Activated CD4-positive, alpha-beta T cell treated with anti-CD3 and anti-CD28 coated beads, Interleukin-2, Interleukin-6, amounts not matched to agents 100 ng/mL and 50 ng/mL, durations not matched to agents 16 hours and 8 hours (primary cell): ENCODE data around the gene LCLAT1.
"Not testable (repeated sequence)": the region's sequence is repeated elsewhere in the genome, so short reads cannot be mapped to it uniquely, and the experiment has no call there.

ENCODE experiments used
- DNase-seq: peaks from one replicate; pipeline ENCODE4 v3.0.0-alpha.2; 2020

Gene LCLAT1

DNA sequence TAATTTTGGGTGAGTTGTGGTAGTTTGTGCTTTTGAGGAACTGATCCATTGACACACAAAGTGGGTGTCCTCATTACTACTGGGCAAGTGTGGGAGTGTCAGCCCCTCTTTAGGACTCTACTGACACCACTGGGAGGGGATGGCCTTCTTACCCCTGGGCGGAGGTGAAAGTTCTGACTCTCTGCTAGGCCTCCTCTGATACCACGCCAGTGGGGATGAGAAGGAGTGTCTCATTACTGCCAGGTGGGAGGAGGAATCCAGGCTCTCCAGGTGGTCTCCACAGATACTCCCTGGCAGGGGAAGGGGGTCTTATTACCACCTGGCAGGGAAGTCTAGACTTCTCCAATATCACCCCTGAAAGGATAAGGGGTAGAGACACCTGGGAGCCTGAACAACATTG lies 9.1 kb downstream of the LCLAT1 start:
- DNase-seq: no peak

DNA sequence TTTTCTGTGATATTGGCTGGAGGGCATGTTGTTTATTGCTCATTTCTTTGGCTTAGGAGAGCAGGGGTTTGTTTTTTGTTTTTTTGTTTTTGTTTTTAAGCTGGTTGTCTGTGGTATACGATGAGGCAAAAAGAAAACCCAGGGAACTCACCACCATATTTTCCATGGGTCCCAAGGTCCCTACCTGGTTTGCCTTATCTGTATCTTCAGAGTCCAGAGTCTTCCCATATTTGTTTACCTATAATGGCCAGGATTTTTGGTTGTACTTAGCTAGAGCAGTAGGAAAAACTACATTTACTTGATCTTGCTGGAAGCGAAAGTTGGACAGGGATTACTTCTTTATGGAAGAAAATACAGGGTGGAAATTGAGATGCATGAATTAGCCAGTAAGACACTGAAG lies 9.5 kb downstream of the LCLAT1 start:
- DNase-seq: no peak

DNA sequence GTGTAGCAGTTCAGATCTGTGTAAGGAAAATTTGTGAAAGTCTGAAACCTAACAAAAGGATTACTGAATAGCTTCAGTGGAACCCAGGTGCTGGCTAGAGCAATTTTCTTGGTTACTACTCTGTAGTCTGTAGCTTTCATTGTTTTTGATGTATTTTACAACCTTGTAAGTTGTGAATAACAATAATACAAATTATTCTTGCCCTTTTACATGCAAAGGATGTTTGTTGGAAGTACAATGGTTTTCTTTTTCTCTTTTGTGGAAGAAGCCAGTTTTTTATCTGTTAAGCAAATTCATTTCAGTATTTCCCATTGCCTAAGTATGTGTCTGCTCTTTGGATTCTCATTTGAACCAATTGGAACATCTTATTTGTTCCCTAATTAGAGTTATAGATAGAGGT lies 10.2 kb downstream of the LCLAT1 start:
- no peak for DNase-seq

DNA sequence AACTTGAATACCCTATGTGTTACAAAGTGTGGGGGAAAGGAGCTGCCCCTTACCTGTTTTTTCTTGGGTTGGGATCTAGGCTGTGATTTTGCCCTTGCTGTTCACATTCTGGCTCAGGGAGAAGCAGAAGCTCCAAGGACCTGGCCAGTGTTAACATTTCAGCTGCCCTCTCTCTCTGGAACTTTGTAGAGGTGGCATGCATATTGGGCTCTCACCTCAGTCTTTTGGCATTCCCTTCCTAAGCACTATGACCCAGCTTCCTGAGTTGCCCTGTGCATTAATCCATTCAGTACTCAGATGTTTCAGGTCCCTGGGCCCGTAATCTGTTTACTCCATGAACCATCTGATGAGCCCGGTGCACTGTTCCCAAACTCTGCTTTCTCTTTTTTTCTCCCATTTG lies 12.1 kb downstream of the LCLAT1 start:
- no peak for DNase-seq

DNA sequence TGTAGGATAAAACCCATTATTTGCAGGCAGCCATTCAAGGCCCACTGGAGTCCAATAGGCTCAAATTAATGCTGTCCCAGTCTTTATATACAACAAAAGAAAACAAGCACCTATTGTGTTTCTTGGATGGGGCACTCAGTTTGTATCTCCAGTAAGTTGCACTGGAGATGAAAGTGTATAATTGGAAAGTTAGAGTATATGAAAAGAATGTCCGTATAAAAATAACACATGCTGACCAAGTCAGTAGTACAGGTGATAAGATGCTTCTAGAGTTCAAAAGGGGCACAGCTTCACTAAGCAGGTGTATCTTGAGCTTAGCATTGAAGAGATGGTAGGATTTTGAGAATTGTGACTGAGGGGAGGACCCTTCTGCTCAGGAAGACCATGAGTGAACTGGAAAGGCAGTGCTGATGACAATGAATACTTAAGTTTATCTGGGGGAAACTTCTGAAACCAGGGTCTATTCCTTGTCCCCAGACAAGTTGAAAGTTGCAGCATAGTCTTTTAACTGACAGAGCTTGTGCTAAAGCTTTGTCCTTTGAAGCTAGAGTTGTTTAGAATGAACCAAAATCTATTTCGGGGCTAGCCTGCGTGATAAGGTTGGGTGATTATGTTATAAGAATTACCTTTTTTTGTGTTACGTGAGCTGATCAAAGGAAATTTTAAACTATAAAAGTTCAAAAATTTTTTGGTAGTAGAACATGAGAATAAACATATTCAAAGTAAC lies 15.2 kb downstream of the LCLAT1 start:
- no peak for DNase-seq

DNA sequence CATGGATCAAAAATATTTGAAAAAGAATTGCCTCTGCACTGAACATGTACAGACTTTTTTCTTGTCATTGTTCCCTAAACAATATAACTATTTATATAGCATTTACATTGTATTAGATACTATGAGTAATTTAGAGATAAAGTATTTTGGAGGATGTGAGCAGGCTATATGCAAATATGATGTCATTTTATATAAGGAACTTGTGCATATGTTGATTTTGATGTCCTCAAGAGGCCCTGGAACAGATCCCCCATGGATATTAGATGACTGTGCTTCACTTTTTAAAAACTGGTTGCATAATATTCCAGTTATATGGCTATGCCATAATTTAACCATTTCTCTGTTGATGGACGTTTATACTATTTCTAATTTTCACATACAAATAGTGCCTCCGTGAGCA lies 16.5 kb downstream of the LCLAT1 start:
- DNase-seq: no peak

DNA sequence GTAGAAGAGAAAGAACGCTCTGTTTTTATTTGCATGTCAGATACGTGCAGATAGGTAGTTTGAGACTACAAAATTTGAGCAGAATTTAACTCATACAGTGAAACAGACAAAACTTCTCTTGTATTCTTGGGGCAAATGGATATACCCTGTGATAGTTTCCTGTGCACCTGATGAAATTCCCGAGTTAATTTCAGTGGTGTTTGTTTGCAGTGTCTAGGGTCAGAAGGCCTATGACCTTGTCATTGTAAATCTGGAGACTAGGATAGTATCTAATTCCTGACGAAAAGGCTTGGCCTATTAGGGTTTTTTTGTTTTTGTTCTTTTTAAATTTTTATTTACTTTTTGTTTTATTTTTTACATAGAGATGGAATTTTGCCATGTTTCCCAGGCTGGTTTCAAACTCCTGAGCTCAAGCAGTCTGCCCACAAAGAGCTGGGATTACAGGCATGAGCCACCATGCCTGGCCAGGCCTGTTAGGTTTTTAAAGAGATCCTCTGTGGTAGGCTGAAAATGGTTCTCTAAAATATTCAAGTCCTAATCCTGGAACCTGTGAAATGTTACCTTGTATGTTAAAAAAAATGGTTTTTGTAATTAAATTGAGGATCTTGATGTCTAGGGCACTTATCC lies 17.6 kb downstream of the LCLAT1 start:
- no peak for DNase-seq

DNA sequence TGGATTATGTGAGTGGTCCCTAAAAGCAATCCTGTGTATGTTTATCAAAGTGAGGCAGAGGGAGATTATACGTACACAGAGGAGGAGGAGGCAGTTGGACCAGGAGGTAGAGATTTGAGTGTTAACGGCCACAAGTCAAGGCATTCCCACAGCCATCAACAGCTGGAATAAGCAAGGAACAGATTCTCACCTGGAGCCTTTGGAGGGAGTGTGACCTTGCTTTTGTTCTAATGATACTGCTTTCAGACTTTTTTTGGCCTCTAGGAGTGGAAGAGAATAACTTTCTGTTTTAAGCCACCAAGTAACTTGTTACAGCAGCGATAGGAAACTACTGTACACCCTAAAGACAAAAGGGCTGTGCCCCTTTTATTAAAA lies 18.1 kb downstream of the LCLAT1 start:
- DNase-seq: no peak

DNA sequence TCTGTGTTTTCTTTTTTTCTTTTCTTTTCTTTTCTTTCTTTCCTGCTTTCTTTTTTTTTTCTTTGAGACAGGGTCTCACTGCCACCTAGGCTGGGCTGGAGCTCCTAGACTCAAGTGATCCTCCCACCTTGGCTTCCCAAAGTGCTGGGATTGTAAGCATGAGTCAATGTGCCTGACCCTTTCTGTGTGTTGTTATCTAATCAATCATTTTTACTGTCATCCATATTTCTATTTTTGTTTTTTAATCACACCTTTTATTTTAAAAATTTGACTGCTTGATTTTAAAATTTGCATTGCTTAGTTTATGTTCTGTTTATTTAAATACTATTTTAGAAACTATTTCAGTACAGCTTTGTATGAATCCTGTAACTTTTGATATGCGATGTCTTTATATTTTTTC lies 19.2 kb downstream of the LCLAT1 start:
- DNase-seq: no peak

DNA sequence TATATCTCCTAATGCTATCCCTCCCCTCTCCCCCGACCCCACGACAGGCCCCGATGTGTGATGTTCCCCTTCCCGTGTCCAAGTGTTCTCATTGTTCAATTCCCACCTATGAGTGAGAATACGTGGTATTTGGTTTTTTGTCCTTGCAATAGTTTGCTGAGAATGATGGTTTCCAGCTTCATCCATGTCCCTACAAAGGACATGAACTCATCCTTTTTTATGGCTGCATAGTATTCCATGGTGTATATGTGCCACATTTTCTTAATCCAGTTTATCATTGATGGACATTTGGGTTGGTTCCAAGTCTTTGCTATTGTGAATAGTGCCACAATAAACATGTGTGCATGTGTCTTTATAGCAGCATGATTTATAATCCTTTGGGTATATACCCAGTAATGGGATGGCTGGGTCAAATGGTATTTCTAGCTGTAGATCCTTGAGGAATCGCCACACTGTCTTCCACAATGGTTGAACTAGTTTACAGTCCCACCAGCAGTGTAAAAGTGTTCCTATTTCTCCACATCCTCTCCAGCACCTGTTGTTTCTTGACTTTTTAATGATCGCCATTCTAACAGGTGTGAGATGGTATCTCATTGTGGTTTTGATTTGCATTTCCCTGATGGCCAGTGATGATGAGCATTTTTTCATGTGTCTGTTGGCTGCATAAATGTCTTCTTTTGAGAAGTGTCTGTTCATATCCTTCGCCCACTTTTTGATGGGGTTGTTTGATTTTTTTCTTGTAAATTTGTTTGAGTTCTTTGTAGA lies 20.2 kb downstream of the LCLAT1 start:
- DNase-seq: not testable (repeated sequence)

DNA sequence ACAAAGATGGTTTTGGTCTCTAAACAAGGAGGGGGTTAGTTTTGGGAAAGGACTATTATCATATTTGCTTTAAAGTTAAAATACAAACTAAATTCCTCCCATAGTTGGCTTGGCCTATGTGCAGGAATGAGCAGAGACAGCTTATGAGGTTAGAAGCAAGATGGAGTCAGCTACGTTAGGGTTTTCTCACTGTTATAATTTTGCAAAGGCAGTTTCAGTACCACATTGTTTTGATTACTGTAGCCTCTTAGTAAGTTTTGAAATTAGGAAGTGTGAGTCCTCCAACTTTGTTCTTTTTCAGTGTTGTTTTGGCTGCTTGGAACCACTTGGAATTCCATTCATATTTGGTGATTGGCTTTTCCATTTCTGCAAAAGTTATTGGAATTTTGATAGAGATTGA lies 23.4 kb downstream of the LCLAT1 start:
- no peak for DNase-seq

DNA sequence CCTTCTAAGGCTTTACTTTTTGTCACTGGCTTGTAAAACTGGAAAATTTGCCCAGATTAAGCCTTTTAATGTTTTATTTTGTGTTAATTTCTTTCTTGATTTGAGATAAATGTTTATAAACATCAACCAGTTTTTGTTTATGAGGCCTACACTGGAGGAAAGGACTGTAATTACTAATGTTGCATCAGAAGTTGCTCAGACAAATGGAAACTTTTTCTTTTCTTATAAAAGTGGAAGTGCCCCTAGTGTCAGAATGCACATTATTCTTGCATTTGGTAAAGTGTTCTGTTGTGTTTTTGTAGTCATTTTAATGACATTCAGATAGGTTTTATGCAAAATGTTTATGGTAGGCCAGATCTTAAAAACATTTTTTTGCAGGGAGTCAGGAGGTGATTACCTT lies 25.3 kb downstream of the LCLAT1 start:
- no peak for DNase-seq

DNA sequence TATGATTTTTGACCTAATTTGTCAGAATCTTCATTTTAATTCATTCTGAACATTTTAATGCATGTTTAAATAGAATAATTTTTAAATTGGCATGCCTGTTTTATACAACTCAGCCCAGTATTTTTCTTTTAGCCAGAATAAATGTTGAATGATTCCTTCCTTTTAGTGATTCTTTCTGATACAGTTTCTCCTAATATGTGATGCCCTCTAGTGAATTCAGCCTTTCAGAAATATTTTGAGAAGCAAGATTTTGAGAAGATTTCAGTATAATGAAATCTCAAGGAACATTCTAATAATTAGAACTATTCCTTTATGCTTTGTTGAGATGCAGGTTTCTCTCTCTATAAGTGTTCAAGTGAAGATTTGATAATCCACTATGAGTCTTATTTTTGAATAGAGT lies 28.5 kb downstream of the LCLAT1 start:
- DNase-seq: no peak

DNA sequence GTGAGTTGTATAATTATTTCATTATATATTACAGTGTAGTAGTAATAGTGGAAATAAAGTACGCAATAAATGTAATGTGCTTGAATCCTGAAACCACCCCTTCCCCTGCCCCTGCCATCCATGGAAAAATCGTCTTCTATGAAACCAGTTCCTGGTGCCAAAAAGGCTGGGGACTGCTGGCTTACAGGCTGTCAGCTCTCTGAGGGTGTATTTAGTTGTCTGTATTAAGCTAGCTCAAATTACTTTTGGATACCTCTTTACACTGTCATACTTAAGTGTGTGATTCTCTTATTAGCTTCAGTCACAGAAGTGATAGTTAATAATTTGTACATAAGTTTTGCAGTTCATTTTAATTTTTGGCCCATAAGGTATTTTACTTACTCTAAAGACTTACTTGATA lies 29.6 kb downstream of the LCLAT1 start:
- DNase-seq: no peak

DNA sequence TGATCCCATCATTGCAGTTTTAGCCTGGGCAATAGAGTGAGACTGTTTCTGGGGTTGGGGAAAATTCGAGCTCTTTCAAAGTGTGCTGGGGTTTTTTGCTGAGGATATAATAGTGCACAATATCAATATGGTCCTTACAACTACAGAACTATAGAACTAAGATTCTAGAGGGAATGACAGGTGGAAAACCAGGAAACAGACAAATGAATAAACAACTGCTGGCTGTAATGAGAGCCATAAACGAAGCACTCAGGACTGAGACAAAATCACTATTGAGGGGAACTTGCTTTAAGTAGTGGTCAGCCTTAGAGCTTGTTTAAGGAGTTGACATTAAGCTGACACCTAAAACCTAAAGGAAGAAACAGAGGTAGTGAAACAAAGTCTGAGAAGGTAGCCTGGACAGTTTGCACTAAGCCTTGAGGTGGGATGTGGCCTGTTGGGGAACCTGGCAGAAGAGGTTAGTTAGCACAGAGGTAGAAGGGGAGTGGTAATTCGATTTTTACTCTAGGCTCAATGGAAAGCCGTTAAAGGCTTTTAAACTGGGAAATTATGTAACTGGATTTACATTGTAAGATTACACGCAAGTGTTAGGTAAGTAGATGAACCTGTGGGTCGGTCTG lies 33.8 kb downstream of the LCLAT1 start:
- no peak for DNase-seq

DNA sequence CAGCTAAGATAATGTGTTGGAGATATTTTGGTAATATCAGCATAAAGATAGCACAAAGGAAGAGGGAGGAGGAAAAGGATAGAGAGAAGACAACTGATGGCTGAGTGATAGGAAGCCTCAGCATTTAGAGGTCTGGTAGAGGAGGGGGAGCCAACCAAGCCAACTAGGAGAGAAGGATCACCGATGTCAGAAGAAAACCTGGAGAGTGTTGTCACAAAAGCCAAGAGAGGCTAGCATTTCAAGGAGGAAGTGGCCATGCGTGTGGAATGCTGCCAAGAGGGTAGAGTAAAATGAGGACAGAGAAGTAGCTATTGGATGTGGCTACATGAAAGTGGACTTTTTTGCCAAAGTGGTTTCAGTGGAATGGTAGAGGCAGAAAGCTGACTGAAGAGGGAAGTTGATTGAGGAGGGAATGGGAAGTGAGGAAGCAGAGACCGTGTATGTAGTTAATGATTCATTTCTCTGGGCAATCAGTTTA lies 34.3 kb downstream of the LCLAT1 start:
- no peak for DNase-seq

DNA sequence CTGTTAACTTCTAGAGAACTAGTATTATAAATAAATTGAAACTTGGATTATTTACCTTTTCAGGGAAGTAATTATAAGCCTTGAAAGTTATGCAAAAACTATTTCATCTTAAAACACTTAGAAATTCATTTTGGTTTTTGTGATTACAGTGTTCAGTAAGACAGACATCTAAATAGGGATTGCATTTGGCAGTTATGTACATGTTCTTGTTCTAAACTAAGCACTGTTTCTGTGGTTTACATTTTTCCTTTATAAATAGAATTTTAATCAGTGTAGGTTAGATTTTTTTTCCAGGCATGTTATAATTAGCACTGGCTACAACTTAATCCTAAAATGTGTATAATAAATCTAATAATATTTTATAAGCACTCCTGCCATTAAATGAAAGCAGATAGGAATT lies 35.0 kb downstream of the LCLAT1 start:
- DNase-seq: no peak

DNA sequence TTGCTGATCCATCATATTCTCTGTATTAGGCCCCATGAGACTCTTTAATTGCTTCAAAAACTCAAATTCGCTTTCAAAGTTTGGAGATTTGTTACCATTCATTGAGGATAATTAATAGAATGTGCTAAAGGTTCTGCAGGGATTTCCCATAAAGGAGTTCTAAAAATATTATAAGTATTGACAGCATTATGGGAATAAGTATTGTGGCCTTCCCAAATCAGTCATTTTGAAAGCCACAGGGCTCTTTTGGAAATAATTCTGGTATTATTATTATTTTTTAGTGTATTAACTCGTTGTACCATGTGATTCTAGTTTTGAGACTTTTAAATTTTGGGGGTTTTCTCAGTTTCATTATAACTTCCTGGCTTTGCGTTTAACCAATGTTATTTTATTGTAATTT lies 37.1 kb downstream of the LCLAT1 start:
- DNase-seq: no peak

DNA sequence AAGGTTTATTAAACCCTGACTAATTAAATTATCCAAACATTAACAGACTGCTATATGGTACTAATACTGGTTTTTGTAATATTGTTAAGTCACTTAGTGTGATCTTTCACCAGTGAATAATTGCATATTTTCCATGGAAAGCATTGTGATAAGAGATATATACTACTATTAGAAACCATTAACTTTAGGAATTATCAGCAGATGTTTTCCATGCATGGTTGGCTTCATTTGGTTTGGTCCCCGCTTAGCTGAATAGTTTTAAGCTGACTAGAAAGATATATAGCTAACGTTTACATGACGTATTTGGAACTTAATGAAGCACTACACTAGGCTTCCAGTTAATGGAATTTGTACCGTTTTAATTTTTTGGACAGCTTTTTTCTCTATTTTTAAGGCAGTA lies 37.9 kb downstream of the LCLAT1 start:
- no peak for DNase-seq

DNA sequence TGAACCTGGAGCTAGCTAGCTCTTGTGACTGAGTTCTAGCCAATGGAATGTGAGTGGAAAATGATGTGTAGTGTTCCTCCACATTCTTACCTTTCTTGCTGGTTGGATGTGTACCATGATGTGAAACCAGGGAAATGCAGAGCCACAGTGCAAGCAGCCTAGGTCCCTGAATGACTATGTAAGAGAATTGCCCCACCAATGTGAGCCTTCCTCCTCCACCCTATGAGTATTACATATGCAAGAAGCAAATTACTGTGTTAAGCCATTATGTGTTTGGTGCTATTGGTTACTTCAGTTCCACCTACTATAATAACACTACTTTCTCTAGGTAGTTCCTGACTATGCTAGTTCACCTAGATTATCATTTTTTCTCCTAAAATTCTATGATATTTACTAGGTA lies 39.6 kb downstream of the LCLAT1 start:
- DNase-seq: no peak

DNA sequence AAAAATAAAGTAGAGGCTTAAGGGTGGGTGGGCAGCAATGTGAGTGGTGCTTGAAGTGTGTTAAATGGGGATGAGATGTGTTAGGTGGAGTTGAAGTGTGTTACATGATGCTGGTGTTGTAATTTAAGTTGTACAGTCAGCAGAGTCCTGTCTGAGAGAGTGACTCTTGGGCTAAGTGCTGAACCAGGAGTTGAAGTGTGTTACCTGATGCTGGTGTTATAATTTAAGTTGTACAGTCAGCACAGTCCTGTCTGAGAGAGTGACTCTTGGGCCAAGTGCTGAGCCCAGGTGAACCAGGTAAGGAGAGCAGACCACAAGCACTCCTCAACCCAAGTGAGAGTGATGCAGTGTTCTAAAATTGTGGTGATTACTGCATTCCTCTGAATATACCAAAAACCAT lies 40.6 kb downstream of the LCLAT1 start:
- no peak for DNase-seq

DNA sequence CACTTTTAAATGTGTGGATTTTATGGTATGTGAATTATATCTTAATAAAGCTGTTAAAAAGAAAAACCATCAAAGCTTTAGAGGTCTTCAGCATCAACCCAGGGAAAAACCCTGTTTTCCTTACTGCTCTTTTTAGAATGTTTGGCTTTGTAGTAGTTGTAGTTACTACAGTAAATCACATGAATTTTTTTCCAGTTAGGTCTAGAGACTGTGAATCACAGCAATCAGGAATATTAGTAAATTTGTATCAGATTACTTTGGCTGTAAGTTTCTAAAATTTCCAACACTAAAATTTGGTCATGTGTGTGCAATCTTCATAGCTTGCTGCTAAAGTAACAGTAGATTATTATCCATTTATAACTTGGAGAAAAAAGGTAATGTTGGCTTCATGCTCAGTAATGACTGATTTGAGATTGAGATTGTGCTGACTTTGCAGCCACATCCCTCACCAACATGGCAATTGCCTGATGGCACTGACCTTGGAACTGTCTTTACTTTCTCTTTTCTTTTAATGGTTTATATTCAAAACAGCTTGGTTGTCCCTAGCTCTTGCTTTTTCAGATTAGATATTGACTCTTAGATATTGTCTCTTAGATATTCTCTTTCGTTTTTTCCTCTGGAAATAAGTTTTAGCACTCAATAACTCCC lies 41.1 kb downstream of the LCLAT1 start:
- DNase-seq: no peak

DNA sequence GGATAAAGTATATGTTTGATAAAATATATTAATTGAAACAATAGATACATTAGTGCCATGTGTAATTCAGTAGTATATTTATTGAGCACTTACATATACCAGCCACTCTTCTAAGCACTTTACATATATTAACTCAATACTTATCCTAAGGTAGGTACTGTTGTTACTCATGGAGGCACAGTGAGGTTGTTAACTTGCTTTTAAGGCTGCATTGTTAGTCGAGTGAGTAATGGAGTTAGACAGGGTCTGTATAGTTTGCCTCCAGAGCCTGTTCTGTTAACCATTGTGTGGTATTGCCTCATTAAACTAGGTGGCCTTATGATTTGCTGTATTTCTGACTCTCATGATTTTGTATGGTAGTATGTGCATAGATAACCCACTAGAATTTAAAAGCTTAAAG lies 44.2 kb downstream of the LCLAT1 start:
- no peak for DNase-seq
